Endothelial cell (in vitro differentiated cells): ENCODE data around the gene PSMG1. TPM values are rescaled to one million over a fixed set of nuclear protein-coding genes. Genes with fewer than 3 reads are reported as not detected.

ENCODE experiments used
- DNase-seq: peaks from one replicate; pipeline ENCODE4 v3.0.0; 2021; ENCODE audit warnings: low spot score
- H3K27ac Mint-ChIP-seq: one replicate; pipeline ENCODE4 v1.8.0; 2021; ENCODE audit warnings: mixed read lengths, inconsistent platforms; ENCODE audit not compliant: unreplicated experiment
- H3K27me3 Mint-ChIP-seq: one replicate; pipeline ENCODE4 v1.8.0; 2021; ENCODE audit warnings: mild to moderate bottlenecking, moderate library complexity, mixed read lengths, inconsistent platforms; ENCODE audit not compliant: unreplicated experiment
- H3K36me3 Mint-ChIP-seq: one replicate; pipeline ENCODE4 v1.8.0; 2021; ENCODE audit warnings: mild to moderate bottlenecking, low read depth, mixed read lengths, inconsistent platforms; ENCODE audit not compliant: unreplicated experiment
- H3K4me1 Mint-ChIP-seq: one replicate; pipeline ENCODE4 v1.8.0; 2021; ENCODE audit warnings: mild to moderate bottlenecking, mixed read lengths, inconsistent platforms; ENCODE audit not compliant: unreplicated experiment
- H3K4me3 Mint-ChIP-seq: one replicate; pipeline ENCODE4 v1.8.0; 2021; ENCODE audit warnings: mild to moderate bottlenecking, mixed read lengths, inconsistent platforms; ENCODE audit not compliant: unreplicated experiment
- H3K9me3 Mint-ChIP-seq: one replicate; pipeline ENCODE4 v1.8.0; 2021; ENCODE audit warnings: mixed read lengths, inconsistent platforms; ENCODE audit not compliant: unreplicated experiment
- CTCF ChIP-seq: fragments of 200-600 bp; sonication (generic); IDR thresholded peaks from one replicate; pipeline ENCODE4 v1.5.0; 2021; ENCODE audit warnings: antibody characterized with exemption; ENCODE audit not compliant: unreplicated experiment
- total RNA-seq: library from RNA; stranded (reverse); fragmentation: NEBNext Ultra II Directional; extraction: Animal tissue kit (Norgen Biotek cat#: 25700); gene quantifications from one replicate; pipeline ENCODE4 v1.2.1, GENCODE V29; 2021; ENCODE audit not compliant: unreplicated experiment

PSMG1 gene
- total RNA-seq, 1 donor from 2014 or later, result 36.8 TPM

- peaks cover 13% of the 10 kb centered on the region for H3K4me1 Mint-ChIP-seq
- peaks cover 11% of the 10 kb centered on the region for H3K36me3 Mint-ChIP-seq
- DNase-seq, result no peak
- H3K27ac Mint-ChIP-seq, result peak overlapping the region; percentile 93
- peaks cover 8% of the 10 kb centered on the region for H3K27me3 Mint-ChIP-seq
- no peak for TF ChIP-seq CTCF
- no peaks in the 10 kb centered on the region for H3K9me3 Mint-ChIP-seq
- peak overlapping the region; percentile 99 for H3K4me3 Mint-ChIP-seq
These were observed 1.1 kb upstream of the PSMG1 start for GRCh38 chr21:39184050-39184980.

GRCh38 chr21:39182484-39183271 lies 573 bp downstream of the PSMG1 start:
- Mint-ChIP-seq H3K4me3 (peak overlapping the region; percentile 99), H3K36me3 (peaks cover 15% of the 10 kb centered on the region), H3K27ac (peak overlapping the region; percentile 95), H3K9me3 (no peaks in the 10 kb centered on the region), H3K27me3 (peaks cover 8% of the 10 kb centered on the region), H3K4me1 (peaks cover 13% of the 10 kb centered on the region)
- no peak for TF ChIP-seq CTCF
- DNase-seq, result peak; percentile 27

- Mint-ChIP-seq H3K4me3 (peak overlapping the region; percentile 99), H3K4me1 (peaks cover 13% of the 10 kb centered on the region), H3K27me3 (peaks cover 8% of the 10 kb centered on the region), H3K9me3 (no peaks in the 10 kb centered on the region), H3K36me3 (peaks cover 15% of the 10 kb centered on the region), H3K27ac (no peak overlapping the region)
- no peak for DNase-seq
- TF ChIP-seq CTCF, result no peak
These were observed 1.2 kb downstream of the PSMG1 start for GRCh38 chr21:39182016-39182415.

- no peak overlapping the region for H3K27ac Mint-ChIP-seq
- H3K27me3 Mint-ChIP-seq, result peaks cover 8% of the 10 kb centered on the region
- TF ChIP-seq CTCF, result no peak
- H3K4me1 Mint-ChIP-seq, result peaks cover 13% of the 10 kb centered on the region
- peak overlapping the region; percentile 81 for H3K4me3 Mint-ChIP-seq
- no peaks in the 10 kb centered on the region for H3K9me3 Mint-ChIP-seq
- no peak for DNase-seq
- peaks cover 15% of the 10 kb centered on the region for H3K36me3 Mint-ChIP-seq
These were observed 1.9 kb downstream of the PSMG1 start for GRCh38 chr21:39181205-39181818.
